ENCODE data around the gene CYB5R2. TPM values are rescaled to one million over a fixed set of nuclear protein-coding genes. Genes with fewer than 3 reads are reported as not detected.

Gene CYB5R2
- total RNA-seq, 4 donors from 2014 or later = 1.00 to 3.9 (median 3.1) TPM

DNA sequence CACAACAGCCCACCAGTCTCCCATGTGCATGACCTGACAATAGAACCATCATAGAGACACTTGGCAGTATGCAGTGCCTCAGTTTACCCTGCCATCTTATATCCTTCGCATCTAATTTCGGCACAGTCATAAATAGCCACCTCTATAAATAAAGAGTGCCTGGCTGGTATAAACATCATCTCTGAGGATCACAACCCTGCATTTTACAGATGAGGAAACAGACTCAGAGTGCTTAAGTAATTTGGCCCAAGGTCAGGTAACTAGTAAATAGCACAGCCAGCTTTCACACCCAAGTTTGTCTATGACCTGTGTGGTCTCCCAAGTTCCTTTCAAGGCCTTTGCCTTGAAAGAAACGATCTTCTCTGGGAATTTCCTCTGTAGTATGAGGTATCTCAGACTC is 44.6 kb downstream of the CYB5R2 start:
- no peak for DNase-seq
- H3K36me3 ChIP-seq = peaks cover 0 to 59% of the 10 kb centered on the region in 2 donors
- H3K4me1 ChIP-seq = peaks cover 16 to 22% of the 10 kb centered on the region in 2 donors
- no peak for TF ChIP-seq POLR2A (IDR thresholded peaks at IDR 0.05)
- TF ChIP-seq, protein P1, sequence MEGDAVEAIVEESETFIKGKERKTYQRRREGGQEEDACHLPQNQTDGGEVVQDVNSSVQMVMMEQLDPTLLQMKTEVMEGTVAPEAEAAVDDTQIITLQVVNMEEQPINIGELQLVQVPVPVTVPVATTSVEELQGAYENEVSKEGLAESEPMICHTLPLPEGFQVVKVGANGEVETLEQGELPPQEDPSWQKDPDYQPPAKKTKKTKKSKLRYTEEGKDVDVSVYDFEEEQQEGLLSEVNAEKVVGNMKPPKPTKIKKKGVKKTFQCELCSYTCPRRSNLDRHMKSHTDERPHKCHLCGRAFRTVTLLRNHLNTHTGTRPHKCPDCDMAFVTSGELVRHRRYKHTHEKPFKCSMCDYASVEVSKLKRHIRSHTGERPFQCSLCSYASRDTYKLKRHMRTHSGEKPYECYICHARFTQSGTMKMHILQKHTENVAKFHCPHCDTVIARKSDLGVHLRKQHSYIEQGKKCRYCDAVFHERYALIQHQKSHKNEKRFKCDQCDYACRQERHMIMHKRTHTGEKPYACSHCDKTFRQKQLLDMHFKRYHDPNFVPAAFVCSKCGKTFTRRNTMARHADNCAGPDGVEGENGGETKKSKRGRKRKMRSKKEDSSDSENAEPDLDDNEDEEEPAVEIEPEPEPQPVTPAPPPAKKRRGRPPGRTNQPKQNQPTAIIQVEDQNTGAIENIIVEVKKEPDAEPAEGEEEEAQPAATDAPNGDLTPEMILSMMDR (IDR thresholded peaks at IDR 0.05 in 4 of 5, conservative IDR thresholded peaks at IDR 0.05 in 1 of 5) = no peak
- ATAC-seq = peak in 1 of 2 donors; percentile 59
- H3K9me3 ChIP-seq = no peaks in the 10 kb centered on the region
- in situ Hi-C loops (cut with MboI; ENCODE audit: low sequenced_read_pairs in 4 of 4) = no loop called here
- H3K27ac ChIP-seq = peak overlapping the region; percentile 36 to 66 (median 55)
- intact Hi-C loops (cut with DNase I; ENCODE audit: low total_unique reads) = no loop called here
- H3K4me3 ChIP-seq = no peak overlapping the region
- H3K27me3 ChIP-seq = no peaks in the 10 kb centered on the region

GRCh38 chr11:7622721-7623120 is 50.6 kb downstream of the CYB5R2 start:
- Histone ChIP-seq H3K27ac (no peak overlapping the region), H3K4me1 (peaks cover 0 to 4% of the 10 kb centered on the region in 2 donors), H3K4me3 (no peak overlapping the region), H3K27me3 (no peaks in the 10 kb centered on the region), H3K36me3 (peaks cover 4 to 39% of the 10 kb centered on the region in 2 donors), H3K9me3 (no peaks in the 10 kb centered on the region)
- intact Hi-C loops (cut with DNase I; ENCODE audit: low total_unique reads) (no loop called here), in situ Hi-C loops (cut with MboI; ENCODE audit: low sequenced_read_pairs in 4 of 4) (no loop called here)
- no peak for DNase-seq
- TF ChIP-seq, protein P1 (IDR thresholded peaks at IDR 0.05 in 4 of 5, conservative IDR thresholded peaks at IDR 0.05 in 1 of 5) = no peak
- no peak for TF ChIP-seq POLR2A (IDR thresholded peaks at IDR 0.05)
- no peak for ATAC-seq

DNA sequence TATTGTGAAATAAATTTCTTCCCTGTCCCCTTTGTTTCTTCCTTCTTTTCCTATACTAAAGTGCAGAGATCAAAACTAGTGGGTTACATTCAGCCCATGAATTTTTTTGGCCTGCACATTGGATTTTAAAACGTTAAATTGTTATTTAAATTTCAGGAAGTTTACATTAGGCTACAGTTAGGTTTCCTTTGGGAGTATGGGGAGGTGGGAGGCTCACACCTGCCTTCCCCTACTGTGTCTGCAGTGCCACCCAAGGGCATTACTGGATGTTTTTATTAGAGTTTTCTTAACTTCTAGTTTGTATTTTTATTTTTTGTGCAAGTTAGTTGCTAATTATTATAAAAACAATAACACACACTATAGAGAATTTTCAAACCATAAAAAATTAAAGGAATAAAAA is 51.7 kb downstream of the CYB5R2 start:
- no peaks in the 10 kb centered on the region for H3K27me3 ChIP-seq
- no peak overlapping the region for H3K4me3 ChIP-seq
- H3K36me3 ChIP-seq = peaks cover 4 to 34% of the 10 kb centered on the region in 2 donors
- TF ChIP-seq, protein P1 (IDR thresholded peaks at IDR 0.05 in 4 of 5, conservative IDR thresholded peaks at IDR 0.05 in 1 of 5) = no peak
- no peak for TF ChIP-seq POLR2A (IDR thresholded peaks at IDR 0.05)
- no peak overlapping the region for H3K27ac ChIP-seq
- in situ Hi-C loops (cut with MboI; ENCODE audit: low sequenced_read_pairs in 4 of 4) = no loop called here
- no peak for DNase-seq
- no peak for ATAC-seq
- H3K4me1 ChIP-seq = peaks cover 0 to 4% of the 10 kb centered on the region in 2 donors
- intact Hi-C loops (cut with DNase I; ENCODE audit: low total_unique reads) = no loop called here
- no peaks in the 10 kb centered on the region for H3K9me3 ChIP-seq

DNA sequence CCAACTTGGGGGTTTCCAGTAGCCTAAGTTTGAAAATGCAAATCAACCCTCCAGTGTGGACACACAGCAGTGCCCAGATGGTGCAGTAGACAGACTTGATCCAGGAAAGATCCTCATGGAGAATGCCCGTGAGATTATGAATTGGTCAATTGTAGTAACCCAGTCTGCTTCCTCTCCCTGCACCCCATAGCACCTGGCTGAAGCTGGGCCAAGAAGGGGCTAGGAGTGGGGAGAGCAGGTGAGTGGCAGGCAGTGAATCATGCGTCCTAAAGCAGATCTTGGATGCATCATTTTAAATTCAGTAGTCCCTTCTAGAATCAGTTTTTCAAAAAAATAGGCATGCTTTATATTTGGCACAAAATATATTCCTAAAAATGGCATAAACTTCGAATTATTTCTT is 52.2 kb downstream of the CYB5R2 start:
- ATAC-seq (no peak), DNase-seq (no peak)
- in situ Hi-C loops (cut with MboI; ENCODE audit: low sequenced_read_pairs in 4 of 4) = no loop called here
- no peaks in the 10 kb centered on the region for H3K9me3 ChIP-seq
- no peaks in the 10 kb centered on the region for H3K27me3 ChIP-seq
- H3K27ac ChIP-seq = no peak overlapping the region
- H3K36me3 ChIP-seq = peaks cover 4 to 31% of the 10 kb centered on the region in 2 donors
- peaks cover 0 to 4% of the 10 kb centered on the region in 2 donors for H3K4me1 ChIP-seq
- H3K4me3 ChIP-seq = no peak overlapping the region
- TF ChIP-seq POLR2A (IDR thresholded peaks at IDR 0.05) = no peak
- TF ChIP-seq, protein P1 (IDR thresholded peaks at IDR 0.05 in 4 of 5, conservative IDR thresholded peaks at IDR 0.05 in 1 of 5) = no peak
- intact Hi-C loops (cut with DNase I; ENCODE audit: low total_unique reads) = no loop called here

GRCh38 chr11:7619322-7619721 is 54.0 kb downstream of the CYB5R2 start:
- H3K4me3 ChIP-seq = no peak overlapping the region
- H3K36me3 ChIP-seq = peaks cover 4 to 21% of the 10 kb centered on the region in 2 donors
- no peak for TF ChIP-seq POLR2A (IDR thresholded peaks at IDR 0.05)
- TF ChIP-seq, protein P1 (IDR thresholded peaks at IDR 0.05 in 4 of 5, conservative IDR thresholded peaks at IDR 0.05 in 1 of 5) = no peak
- H3K27me3 ChIP-seq = no peaks in the 10 kb centered on the region
- peaks cover 0 to 4% of the 10 kb centered on the region in 2 donors for H3K4me1 ChIP-seq
- intact Hi-C loops (cut with DNase I; ENCODE audit: low total_unique reads) = loop anchor here (10.0 kb wide), 1 partner anchor 55 kb away; no protein-coding TSS in a partner anchor
- no peaks in the 10 kb centered on the region for H3K9me3 ChIP-seq
- no peak for DNase-seq
- no peak for ATAC-seq
- no peak overlapping the region for H3K27ac ChIP-seq
- in situ Hi-C loops (cut with MboI; ENCODE audit: low sequenced_read_pairs in 4 of 4) = no loop called here
